Left renal pelvis (tissue), 4 donors: ENCODE data around the gene MC3R. TPM values are rescaled to one million over a fixed set of nuclear protein-coding genes. Genes with fewer than 3 reads are reported as not detected.
A peak's percentile ranks its signal among the peaks of the same experiment; 100 is the strongest.
"Not testable (repeated sequence)": the region's sequence is repeated elsewhere in the genome, so short reads cannot be mapped to it uniquely, and the experiment has no call there.

Experiments
- DNase-seq, 4 donors: peaks; one replicate each; pipeline ENCODE4 v3.0.0-alpha.2; 2013; ENCODE audit warnings: low read depth in 4 of 4, low spot score in 3 of 4
- polyA plus RNA-seq, 4 donors: library from polyadenylated mRNA; unstranded; fragments of 120-200 nt; gene quantifications; one replicate each; pipeline ENCODE4 v1.2.1, GENCODE V29; 2013; ENCODE audit not compliant: insufficient read length in 4 of 4

Gene MC3R
- not detected for polyA plus RNA-seq

- peak in 3 of 4 donors; percentile 12 to 15 (median 14) for DNase-seq
Observed at GRCh38 chr20:56247954-56248782, at the start of gene MC3R. TSS of gene MC3R (plus strand) at chr20:56248732. CDS start at chr20:56248844, 112 bp downstream.

- no peak for DNase-seq
Observed at GRCh38 chr20:56200456-56200855, 48.1 kb upstream of the MC3R start.

- DNase-seq, result no peak
Observed at GRCh38 chr20:56202493-56203077, 45.9 kb upstream of the MC3R start.

- no peak for DNase-seq
Observed at GRCh38 chr20:56204206-56204605, 44.3 kb upstream of the MC3R start.

GRCh38 chr20:56205346-56205745 lies 43.2 kb upstream of the MC3R start:
- no peak for DNase-seq

- DNase-seq, result no peak
Observed at GRCh38 chr20:56207656-56208055, 40.9 kb upstream of the MC3R start.

- DNase-seq, result no peak
Observed at GRCh38 chr20:56208121-56208520, 40.4 kb upstream of the MC3R start.

- no peak for DNase-seq
Observed at GRCh38 chr20:56211051-56211450, 37.5 kb upstream of the MC3R start.

- DNase-seq, result no peak
Observed at GRCh38 chr20:56212091-56212490, 36.4 kb upstream of the MC3R start.

- DNase-seq, result no peak
Observed at GRCh38 chr20:56213321-56213720, 35.2 kb upstream of the MC3R start.

GRCh38 chr20:56215115-56215514 lies 33.4 kb upstream of the MC3R start:
- no peak for DNase-seq

- DNase-seq, result no peak
Observed at GRCh38 chr20:56217829-56218228, 30.7 kb upstream of the MC3R start.

GRCh38 chr20:56221186-56221585 lies 27.3 kb upstream of the MC3R start:
- not testable (repeated sequence) for DNase-seq

GRCh38 chr20:56222201-56222600 lies 26.3 kb upstream of the MC3R start:
- DNase-seq, result no peak

GRCh38 chr20:56222945-56223344 lies 25.6 kb upstream of the MC3R start:
- no peak for DNase-seq

GRCh38 chr20:56223352-56223751 lies 25.2 kb upstream of the MC3R start:
- DNase-seq, result no peak

- no peak for DNase-seq
Observed at GRCh38 chr20:56228021-56228420, 20.5 kb upstream of the MC3R start.

- DNase-seq, result no peak
Observed at GRCh38 chr20:56229812-56230211, 18.7 kb upstream of the MC3R start.

- DNase-seq, result no peak
Observed at GRCh38 chr20:56234110-56234509, 14.4 kb upstream of the MC3R start.

- no peak for DNase-seq
Observed at GRCh38 chr20:56237335-56237734, 11.2 kb upstream of the MC3R start.

- DNase-seq, result no peak
Observed at GRCh38 chr20:56244259-56244658, 4.3 kb upstream of the MC3R start.

- DNase-seq, result no peak
Observed at GRCh38 chr20:56245761-56246160, 2.8 kb upstream of the MC3R start.
